ENCODE results near the gene RBM17. TPM values are rescaled to one million over a fixed set of nuclear protein-coding genes. Genes with fewer than 3 reads are reported as not detected.
"Not testable (repeated sequence)": the region's sequence is repeated elsewhere in the genome, so short reads cannot be mapped to it uniquely, and the experiment has no call there.

The RBM17 gene
- polyA plus RNA-seq, 1 donor, result 107 TPM

GRCh38 chr10:6056411-6057135 is 32.3 kb upstream of the RBM17 start:
- DNase-seq, result no peak

GRCh38 chr10:6058682-6059475 is 30.0 kb upstream of the RBM17 start:
- DNase-seq, result no peak

GRCh38 chr10:6059506-6059905 is 29.3 kb upstream of the RBM17 start:
- DNase-seq, result no peak

- DNase-seq, result no peak
Measured at GRCh38 chr10:6061056-6061455, 27.8 kb upstream of the RBM17 start.

GRCh38 chr10:6062101-6062771 is 26.6 kb upstream of the RBM17 start, which contains the start of gene IL2RA:
Gene IL2RA, minus strand, starts transcription at chr10:6062367. Its CDS starts 216 bp downstream, at chr10:6062151.
- DNase-seq, result no peak

GRCh38 chr10:6064119-6064518 is 24.7 kb upstream of the RBM17 start:
- no peak for DNase-seq

GRCh38 chr10:6064726-6065125 is 24.1 kb upstream of the RBM17 start:
- DNase-seq, result not testable (repeated sequence)

GRCh38 chr10:6065406-6065805 is 23.4 kb upstream of the RBM17 start:
- no peak for DNase-seq

GRCh38 chr10:6065835-6066234 is 23.0 kb upstream of the RBM17 start:
- DNase-seq, result no peak

GRCh38 chr10:6067457-6067856 is 21.4 kb upstream of the RBM17 start:
- no peak for DNase-seq

- DNase-seq, result no peak
Measured at GRCh38 chr10:6068006-6068405, 20.8 kb upstream of the RBM17 start.

- no peak for DNase-seq
Measured at GRCh38 chr10:6068422-6068821, 20.4 kb upstream of the RBM17 start.

- DNase-seq, result no peak
Measured at GRCh38 chr10:6069081-6069931, 19.5 kb upstream of the RBM17 start.

GRCh38 chr10:6070660-6071059 is 18.2 kb upstream of the RBM17 start:
- no peak for DNase-seq

GRCh38 chr10:6071181-6072175 is 17.4 kb upstream of the RBM17 start:
- no peak for DNase-seq

- DNase-seq, result no peak
Measured at GRCh38 chr10:6072215-6072934, 16.5 kb upstream of the RBM17 start.

- DNase-seq, result no peak
Measured at GRCh38 chr10:6074489-6075301, 14.1 kb upstream of the RBM17 start.

GRCh38 chr10:6077071-6077675 is 11.7 kb upstream of the RBM17 start:
- DNase-seq, result no peak

- no peak for DNase-seq
Measured at GRCh38 chr10:6079044-6079443, 9.8 kb upstream of the RBM17 start.

All from hindlimb muscle (tissue), 1 donor.